SKM-1 treated with dmso at 0.1 percent for 144 hours (cell line): Measurements from ENCODE around the gene HCN4.
A peak's percentile ranks its signal among the peaks of the same experiment; 100 is the strongest.

Source experiments
- DNase-seq: peaks from one replicate; lab custom pipeline; 2025; ENCODE audit not compliant: unreplicated experiment; lab: John Stamatoyannopoulos, UW

Gene HCN4

DNA sequence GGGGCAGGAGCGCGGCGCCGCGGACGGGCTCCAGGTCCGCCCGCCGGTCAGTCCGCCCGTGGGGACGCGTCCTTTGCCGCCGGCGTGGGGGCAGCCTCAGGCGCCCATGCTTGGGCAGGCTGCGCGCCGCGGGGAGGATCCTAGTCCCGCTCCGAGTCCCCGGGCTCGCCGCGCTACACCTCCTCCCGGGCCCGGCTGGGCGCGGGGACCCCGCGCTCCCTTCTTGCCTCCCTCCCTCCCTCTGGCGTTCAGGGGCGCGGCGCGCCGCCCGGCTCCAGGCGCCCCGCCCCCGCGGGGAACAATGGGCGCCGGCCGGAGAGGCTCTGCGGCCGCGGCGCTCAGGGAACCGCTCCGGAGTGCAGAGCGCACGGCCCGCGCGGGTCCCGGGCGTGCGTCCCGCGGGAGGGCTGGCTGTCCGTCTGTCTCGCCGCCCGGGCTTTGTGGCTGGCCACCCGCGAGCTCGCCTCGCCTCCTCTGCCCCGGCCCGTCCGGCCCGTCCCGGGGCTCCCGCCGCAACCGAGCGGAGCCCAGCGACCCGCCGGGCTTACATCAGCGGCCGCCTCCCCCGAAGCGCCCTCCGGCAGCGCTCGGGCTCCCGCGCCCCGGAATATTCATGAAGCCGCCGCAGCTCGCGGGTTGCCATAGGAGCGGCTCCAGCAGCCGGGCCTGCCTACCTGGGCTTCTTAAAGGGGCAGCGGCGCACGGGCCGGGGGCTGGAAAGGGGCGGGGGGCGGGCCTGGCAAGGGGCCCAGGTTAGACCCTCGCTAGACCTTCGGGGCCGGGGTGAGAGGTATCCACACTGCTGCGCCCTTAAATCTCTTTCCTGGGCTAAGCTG lies at the start of gene HCN4:
Gene HCN4 (minus strand): TSS at position 658 of the 836 bp plus-strand sequence. CDS start 688 bp downstream, outside the sequence.
- no peak for DNase-seq

DNA sequence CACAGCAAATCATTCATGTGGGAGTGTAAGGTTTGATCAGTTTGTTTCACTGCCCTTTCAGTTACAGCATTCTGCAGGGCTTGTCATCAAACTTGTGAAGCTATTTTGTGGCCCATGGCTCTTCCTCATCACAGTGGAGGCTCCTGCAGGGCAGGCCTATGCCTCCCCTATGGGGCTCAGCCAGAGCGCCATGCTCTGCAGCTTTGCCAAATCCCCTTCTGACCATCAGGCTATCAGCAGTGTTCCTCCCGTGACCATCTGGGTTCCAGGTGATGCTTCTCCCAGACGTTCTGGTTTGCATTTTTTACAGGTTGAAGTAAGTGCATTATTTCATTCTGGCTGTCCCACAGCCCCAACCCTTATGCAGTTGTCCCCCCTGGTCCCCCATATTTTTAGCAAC lies 46.1 kb upstream of the HCN4 start:
- no peak for DNase-seq

DNA sequence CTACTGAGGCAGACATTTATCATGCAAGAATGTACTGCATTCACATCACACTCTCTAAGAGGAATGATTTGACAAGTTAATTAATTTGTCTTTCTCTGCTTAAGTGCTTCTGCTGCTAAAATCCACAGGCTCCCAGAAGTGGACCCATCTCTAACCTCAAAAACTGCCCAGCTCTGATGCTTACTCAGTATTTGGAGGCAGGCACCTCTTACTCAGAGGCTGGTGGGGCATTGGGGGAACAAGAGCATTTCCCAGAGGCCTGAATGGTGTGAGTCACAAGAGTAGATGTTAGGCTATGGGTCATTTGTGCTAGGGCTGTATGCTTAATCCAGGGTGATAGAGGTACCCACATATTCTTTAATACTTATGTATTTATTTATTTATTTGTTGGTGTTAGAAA lies 34.4 kb upstream of the HCN4 start:
- no peak for DNase-seq

DNA sequence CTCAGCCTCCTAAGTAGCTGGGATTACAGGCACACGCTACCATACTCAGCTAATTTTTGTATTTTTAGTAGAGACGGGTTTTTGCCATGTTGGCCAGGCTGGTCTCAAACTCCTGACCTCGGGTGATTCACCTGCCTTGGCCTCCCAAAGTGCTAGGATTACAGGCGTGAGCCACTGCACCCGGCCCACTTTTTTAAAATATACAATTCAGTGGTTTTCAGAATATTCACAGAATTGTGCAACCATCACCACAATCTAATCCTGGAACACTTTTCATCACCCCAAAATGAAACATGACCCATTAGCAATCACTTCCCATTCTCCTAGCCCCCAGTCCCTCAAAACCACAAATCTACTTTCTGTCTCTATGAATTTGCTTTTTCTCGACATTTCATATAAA lies 31.5 kb upstream of the HCN4 start:
- peak; percentile 3 for DNase-seq

DNA sequence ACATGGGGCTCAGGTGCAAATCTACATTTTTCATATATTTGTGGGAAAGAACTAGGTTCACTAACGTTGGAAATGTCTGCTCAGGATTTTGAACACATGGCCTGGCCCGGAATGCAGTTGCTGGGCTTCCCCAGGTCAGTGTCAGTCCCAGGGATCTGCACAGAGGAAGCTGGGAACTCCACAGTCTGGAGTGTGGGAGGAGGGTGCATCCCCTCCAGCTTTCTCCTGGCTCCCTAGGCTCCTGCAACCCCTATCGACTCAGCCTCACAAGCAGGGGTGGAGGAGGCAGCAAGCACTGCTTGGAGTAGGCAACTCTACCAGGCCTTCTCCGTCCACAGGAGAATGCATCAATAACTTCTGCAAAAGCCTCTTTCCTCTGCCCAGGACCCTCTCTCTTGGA lies 30.1 kb upstream of the HCN4 start:
- DNase-seq = no peak

DNA sequence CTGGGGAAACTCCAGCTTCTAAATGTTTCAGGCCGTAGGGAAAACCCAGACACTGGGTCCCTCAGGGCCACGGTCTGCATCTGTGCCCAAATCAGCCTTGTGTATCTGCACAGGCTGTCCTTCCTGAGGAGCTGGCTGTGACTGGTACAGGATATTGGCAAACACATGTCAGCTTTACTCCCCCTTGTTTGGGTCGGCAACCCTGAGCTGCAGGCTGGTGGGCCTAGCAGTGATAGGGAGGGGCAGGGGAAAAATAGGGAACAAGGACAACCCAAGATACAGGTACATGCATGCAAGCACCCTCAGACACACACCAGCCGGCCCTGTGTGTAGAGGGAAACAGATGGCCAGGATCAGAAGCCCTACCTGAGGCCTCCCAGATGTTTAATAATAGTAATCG lies 28.7 kb upstream of the HCN4 start:
- no peak for DNase-seq

DNA sequence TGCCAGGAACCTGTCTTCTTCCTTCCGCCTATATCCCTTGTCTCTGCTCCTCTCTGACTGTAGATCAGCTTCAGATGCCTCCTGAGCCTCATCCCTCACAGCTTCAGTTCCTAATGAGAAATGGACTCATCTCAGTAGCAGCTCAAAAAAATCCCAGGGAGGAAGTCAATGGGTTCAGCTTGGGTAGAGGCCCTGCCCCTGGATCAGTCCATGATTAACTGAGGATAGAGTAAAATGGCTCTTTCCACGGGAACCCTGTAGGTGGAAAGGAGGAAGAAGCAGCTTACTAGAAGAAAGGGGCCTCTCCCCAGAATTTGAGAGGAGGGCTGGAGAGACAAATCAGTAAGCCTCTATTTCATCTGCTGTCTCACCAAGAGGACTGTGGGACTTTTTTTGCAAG lies 26.9 kb upstream of the HCN4 start:
- no peak for DNase-seq

DNA sequence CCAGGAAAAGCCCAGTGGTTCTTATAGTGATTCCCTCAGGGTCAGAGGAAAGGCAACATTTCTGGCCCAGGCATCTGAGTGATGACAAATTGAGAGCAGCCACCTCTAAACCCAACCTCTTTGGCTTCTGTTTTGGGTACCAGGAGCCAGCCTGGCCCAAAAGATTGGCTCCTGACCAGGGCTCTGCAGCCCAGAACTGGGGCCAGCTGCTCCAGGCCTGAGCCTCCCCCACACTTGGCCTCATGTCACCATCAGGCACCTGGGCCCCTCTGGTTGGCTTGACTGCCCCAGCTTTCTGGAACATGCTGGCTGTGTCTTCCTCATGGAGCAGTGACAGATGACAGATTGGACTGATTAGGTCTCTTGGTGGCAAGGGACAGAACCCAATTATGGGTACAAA lies 26.0 kb upstream of the HCN4 start:
- DNase-seq = no peak

DNA sequence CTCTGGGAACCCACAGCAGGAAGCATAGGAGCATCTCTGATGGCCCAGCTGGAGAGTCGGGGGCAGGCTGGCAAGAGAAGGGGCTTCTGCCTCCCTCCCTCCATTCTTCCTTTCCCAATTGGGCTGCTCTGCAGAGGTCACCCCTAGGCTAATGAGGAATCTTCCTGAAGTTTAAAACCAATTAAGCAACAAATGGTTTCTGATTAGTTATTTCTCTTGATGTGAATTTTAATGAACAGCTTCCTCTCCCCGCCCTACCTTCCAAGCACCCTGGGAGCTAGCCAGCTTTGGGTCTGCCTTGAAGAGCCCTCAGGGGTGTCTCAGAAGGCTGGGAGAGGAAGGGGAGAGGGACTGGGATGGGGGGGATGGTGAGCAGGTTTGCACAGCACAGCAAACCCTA lies 24.6 kb upstream of the HCN4 start:
- no peak for DNase-seq

DNA sequence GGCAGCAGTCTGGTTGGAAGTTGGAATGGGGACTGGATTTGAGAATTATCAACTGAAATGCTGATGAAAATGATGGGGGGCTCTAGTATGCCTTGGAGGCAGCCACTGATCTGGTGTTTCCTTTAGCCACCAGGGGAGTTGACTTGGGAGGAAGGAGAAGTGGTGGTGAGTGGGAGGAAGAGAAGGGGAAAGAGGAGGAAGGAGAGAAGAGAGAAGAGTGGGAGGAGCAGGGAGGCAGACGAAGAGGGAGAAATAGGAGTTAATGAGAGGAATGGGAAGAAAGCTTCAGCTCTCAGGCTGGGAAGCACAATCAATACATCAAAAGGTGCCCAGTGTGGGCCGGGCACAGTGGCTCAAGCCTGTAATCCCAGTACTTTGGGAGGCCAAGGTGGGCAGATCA lies 23.3 kb upstream of the HCN4 start:
- no peak for DNase-seq

DNA sequence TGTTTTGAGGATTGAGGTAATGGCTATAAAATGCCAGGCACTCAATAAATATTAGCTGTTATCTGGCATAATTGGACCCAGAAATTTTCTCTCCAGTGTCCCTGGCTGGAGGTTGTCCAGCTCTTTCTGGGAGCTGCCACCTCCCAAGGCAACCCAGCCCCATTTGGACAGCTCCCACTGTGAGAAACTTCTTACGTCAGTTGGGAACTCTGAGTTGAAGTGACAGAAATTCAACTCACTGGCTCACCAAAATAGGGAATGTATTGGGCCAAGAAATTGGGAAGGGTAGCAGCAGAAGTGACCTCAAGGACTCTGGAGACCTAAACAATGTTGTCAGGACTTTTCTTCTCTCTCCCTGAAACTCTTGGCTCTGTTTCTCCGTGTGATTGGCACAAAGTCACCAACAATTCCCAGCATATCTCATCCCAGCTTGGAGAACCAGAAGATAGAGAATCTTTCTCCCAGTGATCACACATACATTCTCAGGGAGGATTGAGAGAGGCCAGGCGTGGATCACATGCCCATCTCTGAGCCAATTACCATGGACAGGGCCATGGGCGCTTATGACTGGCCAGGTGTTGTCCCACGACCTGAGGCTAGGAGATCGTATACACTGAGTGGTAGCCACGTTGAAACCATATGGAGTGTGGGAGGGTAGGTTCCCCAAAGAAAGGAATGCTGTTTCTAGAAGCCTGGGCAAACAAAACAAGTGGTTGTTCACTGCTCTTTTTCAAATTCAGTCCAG lies 22.5 kb upstream of the HCN4 start:
- DNase-seq = no peak

DNA sequence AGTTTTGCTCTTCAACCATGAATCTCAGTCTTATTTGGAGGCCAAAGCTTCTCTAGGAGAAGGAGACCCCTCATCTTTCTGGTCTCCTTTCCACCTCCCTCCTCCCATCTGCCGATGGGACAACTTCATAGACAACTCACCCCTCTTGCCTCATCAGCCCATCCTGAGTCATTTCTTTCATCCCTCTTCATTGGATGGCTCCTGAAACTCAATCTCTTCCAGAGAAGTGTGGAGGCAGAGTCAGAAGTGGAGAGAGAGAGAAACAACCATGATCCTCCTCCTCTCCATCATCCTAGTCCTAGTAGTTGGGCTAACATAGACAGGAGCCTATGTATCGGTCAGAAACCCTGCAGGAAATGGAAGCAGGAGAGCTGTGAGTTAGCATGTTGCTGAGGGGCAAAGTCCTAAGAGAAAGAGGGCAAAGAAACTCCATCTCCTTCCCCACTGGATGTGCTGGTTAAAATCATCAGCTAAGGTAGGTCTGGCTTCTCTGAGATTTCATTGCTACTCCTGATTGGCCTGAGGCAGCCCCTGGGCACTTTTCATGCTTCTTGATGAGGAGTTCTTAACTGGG lies 21.3 kb upstream of the HCN4 start:
- DNase-seq = no peak

DNA sequence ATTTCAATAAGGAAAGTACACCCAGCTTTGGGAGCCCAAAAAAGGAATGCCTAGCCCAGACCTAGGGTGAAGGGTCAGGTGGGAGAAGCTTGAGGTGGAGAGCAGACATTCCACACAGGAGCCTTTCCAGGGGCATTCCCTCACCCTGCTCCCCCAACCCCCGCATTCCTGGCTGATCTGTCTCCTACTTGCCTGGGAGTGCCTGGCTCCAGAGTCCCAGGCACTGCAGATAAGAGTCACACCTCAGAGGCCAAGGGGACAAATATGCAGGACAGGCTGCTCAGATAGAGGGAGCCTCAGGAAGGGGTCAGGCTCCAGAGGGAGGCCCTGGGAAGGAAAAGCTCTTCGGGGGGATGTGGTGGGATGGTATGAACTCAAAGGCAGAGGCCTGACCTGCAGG lies 20.8 kb upstream of the HCN4 start:
- DNase-seq = no peak

DNA sequence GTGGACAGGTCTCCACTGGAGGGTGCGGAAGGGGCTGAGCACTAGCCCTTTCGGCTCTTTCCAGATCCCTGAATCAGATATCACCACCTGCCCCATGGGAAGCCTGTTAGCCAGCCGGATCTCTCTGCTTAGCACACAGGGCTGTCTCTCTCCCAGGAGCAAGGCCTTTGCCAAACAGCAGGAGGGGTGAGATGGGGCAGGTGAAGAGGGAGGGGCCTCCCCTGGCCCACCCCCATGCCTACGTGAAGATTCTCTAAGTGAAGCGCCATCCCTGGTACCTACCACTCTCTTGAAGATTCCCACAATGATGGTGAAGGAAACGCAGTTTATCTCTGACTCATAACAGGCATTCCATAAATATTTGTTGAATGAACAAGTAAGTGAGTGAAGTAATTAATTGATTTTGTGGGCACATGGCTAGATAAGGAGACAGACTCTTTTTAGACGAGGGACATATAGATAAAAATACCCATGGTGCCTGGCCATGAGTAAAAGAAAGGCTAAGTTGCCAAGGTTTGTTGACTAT lies 19.6 kb upstream of the HCN4 start:
- no peak for DNase-seq

DNA sequence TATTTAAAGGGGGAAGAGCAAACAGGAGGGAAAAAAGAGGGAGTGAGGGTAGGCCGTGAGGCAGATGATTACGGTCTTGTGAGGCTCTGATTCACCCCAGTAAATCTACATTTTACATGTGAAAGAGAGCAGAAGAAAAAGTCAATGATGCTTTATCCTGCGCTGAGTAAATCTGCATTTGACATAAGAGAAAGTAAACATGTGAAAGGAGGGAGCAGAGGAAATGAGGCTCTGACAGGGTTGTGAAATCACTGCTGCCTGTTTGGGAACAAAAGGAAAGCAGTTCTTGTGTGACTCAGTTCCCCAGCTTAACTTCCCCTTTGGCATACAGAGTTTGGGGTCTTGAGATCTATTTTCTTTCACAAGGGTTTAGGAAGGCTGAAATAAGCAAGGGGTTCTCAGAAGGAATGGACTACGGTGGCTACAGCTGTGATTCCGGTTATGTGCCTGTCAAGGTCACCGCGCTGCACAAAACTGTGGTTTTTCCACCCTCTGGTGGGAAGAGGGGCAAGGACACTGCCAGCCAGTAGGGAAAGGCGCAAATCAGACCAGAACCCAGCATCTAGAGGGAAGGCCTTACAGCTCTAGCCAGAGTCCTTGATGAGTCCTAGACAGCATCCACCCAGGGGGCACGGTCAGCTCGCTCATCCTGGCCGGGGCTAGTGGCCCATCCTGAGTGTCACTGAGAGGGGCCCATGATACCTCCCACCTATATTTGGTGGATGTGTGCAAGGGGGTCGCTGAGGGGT lies 18.9 kb upstream of the HCN4 start:
- no peak for DNase-seq

DNA sequence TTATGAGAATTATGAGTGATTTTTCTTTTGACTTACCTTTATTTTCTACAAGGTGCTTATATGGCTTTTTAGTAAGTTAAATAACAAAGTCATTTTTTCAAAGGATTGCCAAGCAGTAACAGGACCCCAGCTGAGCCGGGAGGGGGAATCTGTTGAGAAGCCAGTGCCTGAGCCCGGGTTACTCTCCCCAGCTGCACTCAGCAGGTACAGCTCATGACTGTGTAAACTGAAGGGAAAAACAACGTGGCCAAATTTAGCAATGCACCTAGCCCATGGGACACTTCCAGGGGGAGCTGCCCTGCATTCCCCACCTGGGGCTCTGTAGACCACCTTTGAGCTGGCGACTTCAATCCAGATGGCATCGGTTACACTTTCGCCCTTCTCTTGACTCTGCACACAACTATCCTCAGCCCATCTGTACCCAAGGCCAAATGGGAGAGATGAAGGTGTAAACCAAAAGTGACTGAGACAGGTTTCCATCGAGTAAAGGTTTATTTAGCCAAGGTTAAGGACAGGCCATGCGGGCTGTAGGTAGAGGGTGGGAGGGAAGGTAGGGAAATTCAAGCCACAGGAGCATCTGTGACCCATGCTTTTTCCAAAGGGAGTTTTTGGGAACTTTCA lies 18.2 kb upstream of the HCN4 start:
- DNase-seq = no peak

DNA sequence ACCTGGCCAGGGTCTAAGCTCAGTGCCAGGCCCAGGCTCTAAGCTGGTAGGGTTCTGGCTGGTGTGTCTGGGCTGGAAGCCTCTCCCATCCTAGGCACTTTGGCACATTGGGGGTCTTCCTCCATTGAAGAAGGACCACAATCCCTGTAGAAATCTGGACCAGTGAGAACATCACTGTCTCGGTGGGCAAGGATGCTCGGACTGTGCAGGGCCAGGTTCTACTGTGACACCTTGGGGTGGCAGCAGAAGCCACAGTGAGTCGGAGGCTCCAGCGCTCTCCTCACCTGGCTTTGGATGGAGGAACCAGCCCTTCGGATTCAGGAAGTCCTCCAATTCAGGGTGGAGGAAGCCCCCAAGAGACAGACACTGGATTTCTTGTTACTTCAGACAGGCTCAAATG lies 17.5 kb upstream of the HCN4 start:
- DNase-seq = no peak

DNA sequence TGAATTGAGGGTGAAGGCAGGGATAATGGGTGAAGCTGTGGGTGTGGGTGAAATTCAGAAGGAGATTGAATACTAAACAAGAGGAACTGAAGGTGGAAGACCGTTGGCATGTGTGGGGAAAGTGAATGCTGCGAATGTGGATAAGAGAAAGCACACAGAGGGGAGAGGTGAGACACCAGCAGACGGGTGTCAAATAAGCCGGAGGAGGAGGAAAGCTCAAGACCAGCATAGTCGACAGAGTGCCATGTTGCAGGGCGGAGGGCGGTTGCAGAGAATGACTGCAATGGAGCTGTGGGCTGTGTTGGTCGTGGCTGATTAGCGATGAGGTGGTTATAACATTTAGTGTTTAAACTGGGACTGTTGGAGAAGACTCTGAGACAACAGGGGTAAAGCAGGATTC lies 16.4 kb upstream of the HCN4 start:
- DNase-seq = no peak

DNA sequence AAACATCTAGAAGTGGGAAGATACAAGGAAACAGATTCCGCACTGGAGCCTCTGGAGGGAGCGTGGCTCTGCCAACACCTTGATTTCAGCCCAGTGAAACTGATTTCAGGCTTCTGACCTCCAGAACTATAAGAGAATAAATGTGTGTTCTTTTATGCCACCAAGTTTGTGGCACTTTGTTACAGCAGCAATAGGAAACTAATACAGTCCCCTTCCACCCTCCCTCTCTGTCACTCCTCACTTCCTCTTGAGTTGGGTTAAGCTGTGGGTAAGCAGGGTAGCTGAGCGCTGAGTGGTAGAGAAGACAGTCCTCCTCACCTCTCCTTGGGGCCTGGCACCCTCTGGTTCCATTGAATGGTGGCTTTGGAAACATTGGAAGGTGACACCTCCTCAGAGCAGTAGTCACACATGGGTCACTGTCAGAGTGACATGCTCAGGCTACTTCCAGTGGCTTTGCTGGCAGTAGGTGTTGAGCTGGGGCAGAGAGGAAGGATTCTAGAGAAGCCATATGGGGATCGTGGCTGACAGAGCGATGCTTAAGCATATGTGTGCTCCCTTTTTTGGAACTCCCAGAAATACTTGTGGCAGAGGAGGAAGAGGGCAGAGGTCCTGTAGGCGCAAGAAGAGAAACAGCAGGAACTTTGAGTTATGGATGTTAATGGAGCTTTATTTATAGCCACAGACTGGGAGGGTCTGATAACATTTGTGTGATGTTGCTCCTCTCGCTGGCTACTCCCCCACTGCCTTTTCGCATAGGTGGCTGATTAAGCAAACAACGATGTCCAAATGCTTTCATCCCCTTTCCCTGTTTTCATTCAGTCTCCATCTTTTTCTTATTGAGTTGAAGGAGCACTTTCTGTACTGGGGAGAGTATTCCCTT lies 14.8 kb upstream of the HCN4 start:
- no peak for DNase-seq

DNA sequence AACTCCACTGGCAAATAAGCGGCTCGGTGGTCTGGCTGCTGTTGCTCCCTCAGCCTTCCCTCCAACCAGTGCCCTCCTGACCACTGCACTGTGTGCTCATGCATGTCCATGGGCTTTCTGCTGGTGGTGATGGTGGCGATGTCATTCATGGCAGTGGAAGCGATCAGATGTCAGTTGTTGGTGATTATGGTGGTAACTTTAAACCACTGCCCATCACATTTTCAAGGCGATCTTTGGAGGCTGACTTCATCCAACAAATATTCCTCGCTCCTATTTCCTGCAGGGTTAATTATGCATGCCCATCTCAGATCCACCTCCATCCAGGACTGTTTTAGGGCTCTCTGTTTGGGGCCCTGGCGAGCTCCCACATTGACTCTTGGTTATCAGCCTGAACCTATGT lies 13.4 kb upstream of the HCN4 start:
- no peak for DNase-seq
